NK-92 (cell line): ENCODE data around the gene ZFPM1.
"Not testable (repeated sequence)": the region's sequence is repeated elsewhere in the genome, so short reads cannot be mapped to it uniquely, and the experiment has no call there.

Experiments
- DNase-seq: peaks from one replicate; lab custom pipeline; 2025; ENCODE audit not compliant: unreplicated experiment; lab: John Stamatoyannopoulos, UW

The ZFPM1 gene

GRCh38 chr16:88464447-88465318 is 11.6 kb downstream of the ZFPM1 start:
- no peak for DNase-seq

- no peak for DNase-seq
Observed at GRCh38 chr16:88465387-88465983, 12.4 kb downstream of the ZFPM1 start.

GRCh38 chr16:88466175-88466862 is 13.2 kb downstream of the ZFPM1 start:
- DNase-seq: no peak

GRCh38 chr16:88466949-88467348 is 13.9 kb downstream of the ZFPM1 start:
- DNase-seq: no peak

GRCh38 chr16:88467541-88467944 is 14.5 kb downstream of the ZFPM1 start:
- DNase-seq: no peak

- no peak for DNase-seq
Observed at GRCh38 chr16:88468275-88469129, 15.4 kb downstream of the ZFPM1 start.

- no peak for DNase-seq
Observed at GRCh38 chr16:88469615-88470395, 16.7 kb downstream of the ZFPM1 start.

GRCh38 chr16:88470396-88470680 is 17.3 kb downstream of the ZFPM1 start:
- DNase-seq: not testable (repeated sequence)

- DNase-seq: not testable (repeated sequence)
Observed at GRCh38 chr16:88470696-88471095, 17.6 kb downstream of the ZFPM1 start.

- no peak for DNase-seq
Observed at GRCh38 chr16:88471115-88471514, 18.0 kb downstream of the ZFPM1 start.

- DNase-seq: no peak
Observed at GRCh38 chr16:88471575-88471974, 18.5 kb downstream of the ZFPM1 start.

- DNase-seq: no peak
Observed at GRCh38 chr16:88472069-88472468, 19.0 kb downstream of the ZFPM1 start.

GRCh38 chr16:88472637-88473205 is 19.6 kb downstream of the ZFPM1 start:
- no peak for DNase-seq

- DNase-seq: no peak
Observed at GRCh38 chr16:88473666-88474534, 20.8 kb downstream of the ZFPM1 start.

GRCh38 chr16:88475037-88475436 is 22.0 kb downstream of the ZFPM1 start:
- DNase-seq: no peak

- DNase-seq: no peak
Observed at GRCh38 chr16:88476203-88476602, 23.1 kb downstream of the ZFPM1 start.

- no peak for DNase-seq
Observed at GRCh38 chr16:88476817-88477397, 23.8 kb downstream of the ZFPM1 start.

- no peak for DNase-seq
Observed at GRCh38 chr16:88477631-88478519, 24.8 kb downstream of the ZFPM1 start.
